NT2/D1 (cell line): ENCODE results near the gene NPIPB12.
"Not testable (repeated sequence)": the region's sequence is repeated elsewhere in the genome, so short reads cannot be mapped to it uniquely, and the experiment has no call there.

Source experiments
- YY1 ChIP-seq: IDR thresholded peaks from 2 replicates; pipeline ENCODE4 v1.6.1; 2011; ENCODE audit not compliant: insufficient read length, insufficient read depth
- ZNF274 ChIP-seq: IDR thresholded peaks from 2 replicates; pipeline ENCODE4 v1.6.1; 2011; ENCODE audit warnings: mild to moderate bottlenecking, low read depth, low read length

DNA sequence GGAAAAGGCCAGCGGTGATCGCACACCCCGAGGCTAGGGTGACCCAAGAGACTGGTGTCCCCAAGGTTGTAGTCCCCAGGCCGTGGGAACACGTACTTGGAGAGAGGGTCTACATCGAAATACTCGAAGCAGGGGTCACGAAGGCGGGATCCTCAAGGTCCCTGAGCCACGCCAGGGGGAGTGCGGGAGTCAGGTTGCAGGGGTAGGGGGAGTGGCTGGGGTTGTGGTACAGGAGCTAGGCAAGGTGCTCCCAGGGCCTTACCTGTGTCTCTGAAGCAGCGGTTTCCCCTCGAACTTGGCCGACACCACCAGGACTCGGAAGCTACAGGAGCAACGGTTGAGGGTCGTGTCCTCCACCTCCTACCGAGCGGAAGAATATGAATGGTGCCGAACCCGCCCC lies 52.5 kb downstream of the NPIPB12 start:
- not testable (repeated sequence) for TF ChIP-seq YY1, ZNF274
